HepG2 (cell line): Measurements from ENCODE around the gene IFT88. TPM values are rescaled to one million over a fixed set of nuclear protein-coding genes. Genes with fewer than 3 reads are reported as not detected.

Experiments used
- ARHGAP35 ChIP-seq: sonication (generic); formaldehyde crosslinking; IDR thresholded peaks from 2 replicates; pipeline ENCODE4 v1.9.0; 2022; ENCODE audit warnings: mild to moderate bottlenecking, inconsistent platforms, moderate library complexity, missing genetic modification reagents, borderline replicate concordance
- ARNTL ChIP-seq: sonication (generic); formaldehyde crosslinking; IDR thresholded peaks from 2 replicates; pipeline ENCODE4 v1.4.0; 2020; ENCODE audit warnings: mild to moderate bottlenecking, missing genetic modification reagents
- E2F1 ChIP-seq: sonication (generic); formaldehyde crosslinking; IDR thresholded peaks from 2 replicates; pipeline ENCODE4 v1.5.0; 2020; ENCODE audit warnings: missing genetic modification reagents
- MTF1 ChIP-seq: sonication (generic); formaldehyde crosslinking; IDR thresholded peaks from 2 replicates; pipeline ENCODE4 v1.5.0; 2020; ENCODE audit warnings: missing genetic modification reagents
- MYNN ChIP-seq: sonication (generic); formaldehyde crosslinking; IDR thresholded peaks from 2 replicates; pipeline ENCODE4 v1.4.0; 2020; ENCODE audit warnings: mild to moderate bottlenecking, low read depth, missing genetic modification reagents
- NFAT5 ChIP-seq: sonication (generic); formaldehyde crosslinking; IDR thresholded peaks from 2 replicates; pipeline ENCODE4 v1.4.0; 2020; ENCODE audit warnings: missing genetic modification reagents
- PAWR ChIP-seq: sonication (generic); formaldehyde crosslinking; IDR thresholded peaks from 2 replicates; pipeline ENCODE4 v1.4.0; 2020; ENCODE audit warnings: missing genetic modification reagents, mild to moderate bottlenecking, borderline replicate concordance
- RCOR2 ChIP-seq: IDR thresholded peaks from 2 replicates; pipeline ENCODE4 v1.6.1; 2016; ENCODE audit warnings: missing biosample characterization, missing genetic modification reagents
- ZBTB21 ChIP-seq: sonication (generic); formaldehyde crosslinking; IDR thresholded peaks from 2 replicates; pipeline ENCODE4 v1.4.0; 2020; ENCODE audit warnings: missing genetic modification reagents
- ZFP90 ChIP-seq: sonication (generic); formaldehyde crosslinking; IDR thresholded peaks from 2 replicates; pipeline ENCODE4 v1.8.0; 2022; ENCODE audit warnings: missing genetic modification reagents, mild to moderate bottlenecking, inconsistent platforms, borderline replicate concordance
- ZMAT3 ChIP-seq: sonication (generic); formaldehyde crosslinking; conservative IDR thresholded peaks from 2 replicates; pipeline ENCODE4 v1.7.0; 2021; ENCODE audit warnings: missing genetic modification reagents
- ZMYM3 ChIP-seq: sonication (generic); formaldehyde crosslinking; IDR thresholded peaks from 2 replicates; pipeline ENCODE4 v1.5.1; 2020; ENCODE audit warnings: mild to moderate bottlenecking, missing genetic modification reagents
- ZNF296 ChIP-seq: sonication (generic); formaldehyde crosslinking; conservative IDR thresholded peaks from 2 replicates; pipeline ENCODE4 v1.5.0; 2020; ENCODE audit warnings: mild to moderate bottlenecking, missing genetic modification reagents
- ZNF383 ChIP-seq: sonication (generic); formaldehyde crosslinking; IDR thresholded peaks from 2 replicates; pipeline ENCODE4 v1.4.0; 2020; ENCODE audit warnings: missing genetic modification reagents, mild to moderate bottlenecking, borderline replicate concordance
- ZNF501 ChIP-seq: sonication (generic); formaldehyde crosslinking; IDR thresholded peaks from 2 replicates; pipeline ENCODE4 v1.5.1; 2020; ENCODE audit warnings: mild to moderate bottlenecking, moderate library complexity, missing genetic modification reagents
- ZNF678 ChIP-seq: sonication (generic); formaldehyde crosslinking; IDR thresholded peaks from 2 replicates; pipeline ENCODE4 v1.4.0; 2020; ENCODE audit warnings: mild to moderate bottlenecking, missing genetic modification reagents
- ZNF713 ChIP-seq: sonication (generic); formaldehyde crosslinking; IDR thresholded peaks from 2 replicates; pipeline ENCODE4 v1.4.0; 2020; ENCODE audit warnings: mild to moderate bottlenecking, missing genetic modification reagents
- polyA plus RNA-seq, 8 experiments: library from polyadenylated mRNA; depleted of rRNA in 3 of 8; stranded (reverse) in 7 of 8; unstranded in 1 of 8; fragments of >200 nt; fragmentation: Illumina TruSeq in 4 of 8; extraction: Trizol in 4 of 8; gene quantifications; 2 replicates each; pipeline versions ENCODE4 v1.2.1 to v1.2.3, GENCODE V29; 2011 to 2016; ENCODE audit warnings: low read depth in 4 of 8, missing spikeins in 1 of 8, mixed read lengths in 1 of 8; ENCODE audit not compliant: insufficient read depth in 1 of 8
- total RNA-seq, 5 experiments: library from RNA; depleted of rRNA; stranded (reverse); fragments of >200 nt; fragmentation: Illumina TruSeq; extraction: Trizol; gene quantifications; 2 replicates each; pipeline ENCODE4 v1.2.3, GENCODE V29; 2016; ENCODE audit warnings: low read depth in 1 of 5
- TF ChIP-seq, protein P1 (sequence below): sonication (generic); formaldehyde crosslinking; IDR thresholded peaks from 2 replicates; pipeline ENCODE4 v1.9.0; 2022; ENCODE audit warnings: missing genetic modification reagents, mild to moderate bottlenecking, borderline replicate concordance
- TF ChIP-seq, protein P2 (sequence below): sonication (generic); formaldehyde crosslinking; conservative IDR thresholded peaks from 2 replicates; pipeline ENCODE4 v1.8.0; 2022; ENCODE audit warnings: mild to moderate bottlenecking, moderate library complexity, missing genetic modification reagents

The IFT88 gene
- total and polyA plus RNA-seq, 2 of the 13 experiments (the other 11 are each of a cell fraction or from before 2014, with no cell fraction given): 8.4 to 19.9 TPM

DNA sequence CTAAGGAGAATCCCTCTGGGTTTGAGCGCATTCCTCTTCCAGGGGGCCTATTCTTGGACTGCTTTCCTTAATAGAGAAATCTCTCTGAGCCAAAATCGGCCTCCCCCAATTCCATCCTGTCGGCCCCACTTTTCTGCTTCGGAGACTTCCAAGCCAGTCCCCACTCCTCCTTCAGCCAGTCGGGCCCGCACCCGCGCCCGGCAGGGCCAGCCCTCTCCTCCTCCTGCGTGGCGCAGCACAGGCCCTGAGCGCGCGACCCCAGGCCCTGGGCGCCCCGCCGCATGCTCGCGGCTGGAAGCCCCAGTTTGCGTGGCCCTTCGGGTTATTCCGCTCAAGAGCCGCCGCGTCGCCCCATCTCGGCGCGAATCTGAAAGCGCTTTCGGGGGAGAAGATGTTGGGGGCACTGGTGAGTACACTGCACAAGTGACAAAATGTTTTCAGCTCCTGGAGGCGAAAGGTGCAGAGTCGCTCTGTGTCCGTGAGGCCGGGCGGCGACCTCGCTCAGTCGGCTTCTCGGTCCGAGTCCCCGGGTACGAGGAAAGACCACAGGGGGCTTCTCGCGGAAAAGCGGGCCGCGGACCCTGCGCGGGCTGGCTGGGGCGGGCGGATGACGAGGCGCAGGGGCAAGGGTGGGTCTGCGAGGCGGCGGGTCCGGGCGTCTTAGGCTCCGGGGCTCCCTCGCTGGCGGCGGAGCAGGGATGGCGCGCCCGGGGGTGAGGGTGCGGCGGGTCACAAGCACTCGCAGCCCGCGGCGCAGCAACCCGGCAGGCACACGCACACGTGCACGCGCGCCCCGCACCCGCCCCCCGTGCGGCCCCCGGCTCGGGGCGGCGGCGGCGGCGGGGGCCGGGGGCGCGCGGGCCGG, 136.2 kb downstream of the IFT88 start, which contains the start of gene IL17D (continued):
- TF ChIP-seq ARHGAP35 (CRISPR knock-in tag) (peak; percentile 68; the same call in 1 of the 2 replicates), E2F1 (CRISPR knock-in tag) (0 out of 2 replicates have a peak, but pooled peaks have one; percentile 42), ZMAT3 (CRISPR knock-in tag) (peak; percentile 26; the same call in 1 of the 2 replicates), ZNF678 (CRISPR knock-in tag) (no peak), MTF1 (CRISPR knock-in tag) (no peak), ZNF501 (CRISPR knock-in tag) (peak; percentile 80), ZNF383 (no peak), ZFP90 (peak; percentile 53; the same call in 1 of the 2 replicates), RCOR2 (no peak), NFAT5 (peak; percentile 50; the same call in 1 of the 2 replicates), ZBTB21 (CRISPR knock-in tag) (0 out of 2 replicates have a peak, but pooled peaks have one; percentile 33), ZNF296 (no peak), ZNF713 (CRISPR knock-in tag) (0 out of 2 replicates have a peak, but pooled peaks have one; percentile 12), MYNN (CRISPR knock-in tag) (no peak), ZMYM3 (CRISPR knock-in tag) (no peak), PAWR (CRISPR knock-in tag) (no peak), ARNTL (CRISPR knock-in tag) (no peak)
- TF ChIP-seq, protein P1, sequence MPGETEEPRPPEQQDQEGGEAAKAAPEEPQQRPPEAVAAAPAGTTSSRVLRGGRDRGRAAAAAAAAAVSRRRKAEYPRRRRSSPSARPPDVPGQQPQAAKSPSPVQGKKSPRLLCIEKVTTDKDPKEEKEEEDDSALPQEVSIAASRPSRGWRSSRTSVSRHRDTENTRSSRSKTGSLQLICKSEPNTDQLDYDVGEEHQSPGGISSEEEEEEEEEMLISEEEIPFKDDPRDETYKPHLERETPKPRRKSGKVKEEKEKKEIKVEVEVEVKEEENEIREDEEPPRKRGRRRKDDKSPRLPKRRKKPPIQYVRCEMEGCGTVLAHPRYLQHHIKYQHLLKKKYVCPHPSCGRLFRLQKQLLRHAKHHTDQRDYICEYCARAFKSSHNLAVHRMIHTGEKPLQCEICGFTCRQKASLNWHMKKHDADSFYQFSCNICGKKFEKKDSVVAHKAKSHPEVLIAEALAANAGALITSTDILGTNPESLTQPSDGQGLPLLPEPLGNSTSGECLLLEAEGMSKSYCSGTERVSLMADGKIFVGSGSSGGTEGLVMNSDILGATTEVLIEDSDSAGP: peak; percentile 60; the same call in 1 of the 2 replicates
- TF ChIP-seq, protein P2, sequence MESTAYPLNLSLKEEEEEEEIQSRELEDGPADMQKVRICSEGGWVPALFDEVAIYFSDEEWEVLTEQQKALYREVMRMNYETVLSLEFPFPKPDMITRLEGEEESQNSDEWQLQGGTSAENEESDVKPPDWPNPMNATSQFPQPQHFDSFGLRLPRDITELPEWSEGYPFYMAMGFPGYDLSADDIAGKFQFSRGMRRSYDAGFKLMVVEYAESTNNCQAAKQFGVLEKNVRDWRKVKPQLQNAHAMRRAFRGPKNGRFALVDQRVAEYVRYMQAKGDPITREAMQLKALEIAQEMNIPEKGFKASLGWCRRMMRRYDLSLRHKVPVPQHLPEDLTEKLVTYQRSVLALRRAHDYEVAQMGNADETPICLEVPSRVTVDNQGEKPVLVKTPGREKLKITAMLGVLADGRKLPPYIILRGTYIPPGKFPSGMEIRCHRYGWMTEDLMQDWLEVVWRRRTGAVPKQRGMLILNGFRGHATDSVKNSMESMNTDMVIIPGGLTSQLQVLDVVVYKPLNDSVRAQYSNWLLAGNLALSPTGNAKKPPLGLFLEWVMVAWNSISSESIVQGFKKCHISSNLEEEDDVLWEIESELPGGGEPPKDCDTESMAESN (CRISPR knock-in tag): peak; percentile 29; the same call in 1 of the 2 replicates
